Measurements from ENCODE around the gene SLC4A2.

DNA sequence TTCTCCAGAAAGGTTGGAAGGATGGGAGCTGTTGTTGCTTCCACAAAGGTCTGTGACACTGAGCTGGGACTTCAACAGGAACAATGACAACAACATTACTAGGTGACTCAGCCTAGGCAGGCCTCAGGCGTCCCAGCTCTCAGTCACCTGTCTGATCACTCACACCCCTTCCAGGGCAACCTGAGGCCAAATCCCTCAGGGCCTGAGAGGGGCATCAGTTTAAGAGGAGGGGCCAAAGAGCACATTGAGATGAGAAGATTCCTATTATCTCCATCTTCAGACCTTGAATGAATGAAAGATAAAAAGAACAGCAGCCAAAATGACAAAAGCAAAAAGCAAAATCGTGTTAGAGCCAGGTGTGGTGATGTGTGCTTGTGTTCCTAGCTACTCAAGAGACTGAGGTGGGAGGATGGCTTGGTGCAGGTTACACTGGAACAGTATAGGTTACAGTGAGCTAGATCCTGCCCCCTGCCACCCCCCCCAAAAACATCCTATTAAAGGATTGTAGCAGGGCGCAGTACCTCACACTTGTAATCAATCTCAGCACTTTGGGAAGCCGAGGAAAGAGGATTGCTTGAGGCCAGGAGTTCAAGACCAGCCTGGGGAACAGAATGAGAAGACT is 34.8 kb upstream of the SLC4A2 start, which contains the start of gene ATG9B:
- TF ChIP-seq, protein P1, sequence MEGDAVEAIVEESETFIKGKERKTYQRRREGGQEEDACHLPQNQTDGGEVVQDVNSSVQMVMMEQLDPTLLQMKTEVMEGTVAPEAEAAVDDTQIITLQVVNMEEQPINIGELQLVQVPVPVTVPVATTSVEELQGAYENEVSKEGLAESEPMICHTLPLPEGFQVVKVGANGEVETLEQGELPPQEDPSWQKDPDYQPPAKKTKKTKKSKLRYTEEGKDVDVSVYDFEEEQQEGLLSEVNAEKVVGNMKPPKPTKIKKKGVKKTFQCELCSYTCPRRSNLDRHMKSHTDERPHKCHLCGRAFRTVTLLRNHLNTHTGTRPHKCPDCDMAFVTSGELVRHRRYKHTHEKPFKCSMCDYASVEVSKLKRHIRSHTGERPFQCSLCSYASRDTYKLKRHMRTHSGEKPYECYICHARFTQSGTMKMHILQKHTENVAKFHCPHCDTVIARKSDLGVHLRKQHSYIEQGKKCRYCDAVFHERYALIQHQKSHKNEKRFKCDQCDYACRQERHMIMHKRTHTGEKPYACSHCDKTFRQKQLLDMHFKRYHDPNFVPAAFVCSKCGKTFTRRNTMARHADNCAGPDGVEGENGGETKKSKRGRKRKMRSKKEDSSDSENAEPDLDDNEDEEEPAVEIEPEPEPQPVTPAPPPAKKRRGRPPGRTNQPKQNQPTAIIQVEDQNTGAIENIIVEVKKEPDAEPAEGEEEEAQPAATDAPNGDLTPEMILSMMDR (IDR thresholded peaks at IDR 0.05): no peak
- TF ChIP-seq POLR2A (IDR thresholded peaks at IDR 0.05): no peak
